ENCODE data around the gene SYNE2. TPM values are rescaled to one million over a fixed set of nuclear protein-coding genes. Genes with fewer than 3 reads are reported as not detected.

The SYNE2 gene
- polyA plus RNA-seq, 1 donor, result 158 TPM

DNA sequence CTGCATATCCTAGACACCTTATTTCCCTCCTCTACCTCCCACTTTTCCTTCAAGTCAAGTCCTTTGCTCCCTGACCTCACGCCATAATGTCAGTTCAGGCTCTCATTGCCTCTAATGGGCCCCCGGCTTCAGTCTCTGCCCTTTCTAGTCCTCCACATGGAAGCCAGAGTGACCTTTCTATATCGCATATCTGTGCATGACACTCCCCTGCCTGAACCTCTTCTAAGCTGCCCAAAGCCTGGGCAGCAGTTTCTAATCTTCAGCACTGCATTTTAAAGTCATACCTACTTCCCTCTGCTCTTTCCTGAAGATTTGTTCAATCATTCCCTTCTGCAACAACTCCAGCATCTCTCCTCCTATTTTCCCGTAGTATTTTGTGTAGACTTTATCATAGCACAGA, 395.9 kb downstream of the SYNE2 start:
- no peak for DNase-seq

DNA sequence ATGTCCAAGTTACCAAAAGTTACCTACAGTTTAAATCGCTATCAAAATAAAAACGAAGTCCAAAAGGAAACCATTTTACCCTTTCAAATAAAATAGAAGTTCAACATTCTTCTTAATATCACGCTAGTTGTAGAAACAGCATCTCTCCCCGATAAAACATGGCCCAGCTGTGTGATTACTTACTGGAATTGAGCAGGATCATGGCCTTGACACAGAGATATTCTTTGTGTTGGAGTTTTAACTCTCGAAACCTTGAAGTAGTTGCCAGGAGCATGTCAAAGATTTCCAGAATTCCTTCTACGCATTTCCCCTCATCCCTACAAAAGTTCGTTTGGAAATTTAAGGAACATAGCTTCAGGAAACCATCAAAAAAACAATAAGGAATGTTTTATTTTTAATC, 396.6 kb downstream of the SYNE2 start:
- peak; percentile 22 for DNase-seq

- no peak for DNase-seq
Observed at GRCh38 chr14:64253672-64254071, 400.9 kb downstream of the SYNE2 start.

DNA sequence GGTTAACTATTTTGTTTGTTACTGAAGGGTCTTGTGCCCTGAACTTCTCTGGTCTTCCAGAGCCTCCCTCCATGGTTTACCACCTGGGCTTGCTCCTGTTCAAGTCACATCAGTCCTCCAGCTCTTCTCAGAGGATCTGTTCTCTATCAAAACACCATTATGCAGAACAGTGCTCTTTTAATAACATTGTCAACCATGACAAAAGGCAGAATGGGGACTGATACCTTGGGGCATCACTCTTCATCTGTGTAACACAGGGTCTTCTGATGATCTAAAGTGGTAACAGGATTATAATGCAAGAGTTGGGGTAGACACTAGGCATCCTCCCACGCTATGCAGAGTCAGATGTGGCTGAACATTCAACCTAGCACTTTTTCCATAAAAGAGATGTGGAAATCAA, 403.0 kb downstream of the SYNE2 start:
- DNase-seq, result no peak

GRCh38 chr14:64260418-64260817, 407.6 kb downstream of the SYNE2 start:
- DNase-seq, result no peak

GRCh38 chr14:64265222-64265621, 412.4 kb downstream of the SYNE2 start:
- no peak for DNase-seq

DNA sequence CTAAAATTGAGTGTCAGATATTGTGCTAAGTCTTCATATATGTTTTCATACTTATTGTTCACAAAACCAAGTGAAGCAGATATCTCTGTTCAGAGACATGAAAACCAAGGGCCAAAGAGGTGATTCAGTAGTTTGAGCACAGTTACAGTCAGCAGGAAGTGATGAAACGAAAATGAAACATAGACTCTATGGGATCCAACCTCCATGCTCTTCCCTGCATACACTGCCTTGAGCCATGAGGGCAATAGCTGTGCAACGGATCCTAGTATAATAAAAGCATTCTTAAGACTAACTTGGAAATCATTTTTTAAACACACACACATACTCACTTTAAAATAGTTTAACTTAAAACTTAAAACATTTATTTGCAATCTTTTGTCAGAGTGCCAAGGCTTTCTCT, 413.4 kb downstream of the SYNE2 start:
- no peak for DNase-seq

- DNase-seq, result no peak
Observed at GRCh38 chr14:64272019-64272418, 419.2 kb downstream of the SYNE2 start.

Other genes starting within 250 kb of the SYNE2 start
- 25.4 TPM for gene WDR89, start 211.1 kb upstream of the SYNE2 start, polyA plus RNA-seq (ENCODE audit: insufficient read length)
- gene SGPP1, start 124.9 kb upstream of the SYNE2 start, polyA plus RNA-seq (ENCODE audit: insufficient read length), result 29.1 TPM

Data from left kidney (tissue), 2 donors.